ENCODE measurements around the gene STARD5. TPM values are rescaled to one million over a fixed set of nuclear protein-coding genes. Genes with fewer than 3 reads are reported as not detected.
A peak's percentile ranks its signal among the peaks of the same experiment; 100 is the strongest.
"Not testable (repeated sequence)": the region's sequence is repeated elsewhere in the genome, so short reads cannot be mapped to it uniquely, and the experiment has no call there.

STARD5 gene
- total RNA-seq, 1 donor from 2014 or later: 4.0 TPM

DNA sequence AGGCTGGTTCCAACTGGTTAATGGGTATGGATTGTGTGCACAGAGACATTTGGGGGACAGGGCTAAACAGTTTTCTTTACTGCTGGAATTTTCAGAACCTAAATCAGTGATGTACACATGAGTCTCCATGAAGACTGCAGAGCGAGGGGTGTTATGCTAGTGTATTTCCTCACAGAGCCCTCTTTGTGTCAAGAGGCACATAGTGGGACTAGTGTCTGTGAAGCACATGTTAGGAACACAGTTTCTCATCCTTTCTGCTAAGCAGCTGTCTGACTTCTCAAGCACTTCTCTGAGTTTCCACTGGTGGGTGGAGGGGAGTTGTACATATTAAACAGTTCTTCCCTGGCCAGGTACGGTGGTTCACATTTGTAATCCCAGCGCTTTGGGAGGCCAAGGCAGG, 9.4 kb upstream of the STARD5 start:
- no peak for DNase-seq (ENCODE audit: low spot score, unreplicated experiment)
- Mint-ChIP-seq H3K27me3 (peaks cover 23% of the 10 kb centered on the region), H3K36me3 (ENCODE audit: insufficient read depth) (peaks cover 2% of the 10 kb centered on the region), H3K27ac (no peak overlapping the region), H3K4me1 (ENCODE audit: low read depth) (peaks cover 21% of the 10 kb centered on the region), H3K4me3 (ENCODE audit: low read depth) (no peak overlapping the region), H3K9me3 (ENCODE audit: low read depth) (no peaks in the 10 kb centered on the region)
- TF ChIP-seq, protein P1, sequence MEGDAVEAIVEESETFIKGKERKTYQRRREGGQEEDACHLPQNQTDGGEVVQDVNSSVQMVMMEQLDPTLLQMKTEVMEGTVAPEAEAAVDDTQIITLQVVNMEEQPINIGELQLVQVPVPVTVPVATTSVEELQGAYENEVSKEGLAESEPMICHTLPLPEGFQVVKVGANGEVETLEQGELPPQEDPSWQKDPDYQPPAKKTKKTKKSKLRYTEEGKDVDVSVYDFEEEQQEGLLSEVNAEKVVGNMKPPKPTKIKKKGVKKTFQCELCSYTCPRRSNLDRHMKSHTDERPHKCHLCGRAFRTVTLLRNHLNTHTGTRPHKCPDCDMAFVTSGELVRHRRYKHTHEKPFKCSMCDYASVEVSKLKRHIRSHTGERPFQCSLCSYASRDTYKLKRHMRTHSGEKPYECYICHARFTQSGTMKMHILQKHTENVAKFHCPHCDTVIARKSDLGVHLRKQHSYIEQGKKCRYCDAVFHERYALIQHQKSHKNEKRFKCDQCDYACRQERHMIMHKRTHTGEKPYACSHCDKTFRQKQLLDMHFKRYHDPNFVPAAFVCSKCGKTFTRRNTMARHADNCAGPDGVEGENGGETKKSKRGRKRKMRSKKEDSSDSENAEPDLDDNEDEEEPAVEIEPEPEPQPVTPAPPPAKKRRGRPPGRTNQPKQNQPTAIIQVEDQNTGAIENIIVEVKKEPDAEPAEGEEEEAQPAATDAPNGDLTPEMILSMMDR (IDR thresholded peaks at IDR 0.05; ENCODE audit: unreplicated experiment): no peak

DNA sequence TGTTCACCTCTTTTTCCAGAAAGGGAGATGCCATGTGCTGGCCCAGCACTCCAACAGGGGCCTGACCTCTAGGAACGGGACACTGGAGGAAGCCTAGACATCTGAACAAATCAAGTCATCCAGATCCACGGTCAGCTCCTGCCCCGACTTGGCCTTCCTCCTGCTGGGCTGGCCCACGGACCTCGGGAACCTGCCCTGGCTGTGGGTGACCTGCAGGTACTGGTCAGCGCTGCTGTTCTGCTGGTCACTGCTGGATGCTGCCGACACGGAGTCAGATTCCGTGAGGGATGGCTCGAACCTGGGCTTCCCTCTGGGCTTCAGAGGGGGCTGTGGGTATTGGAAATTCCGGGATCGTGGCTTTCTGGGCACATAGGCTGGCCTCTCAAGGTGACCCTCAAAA, 8.4 kb upstream of the STARD5 start:
- Mint-ChIP-seq H3K36me3 (ENCODE audit: insufficient read depth) (peaks cover 2% of the 10 kb centered on the region), H3K9me3 (ENCODE audit: low read depth) (no peaks in the 10 kb centered on the region), H3K4me1 (ENCODE audit: low read depth) (peaks cover 21% of the 10 kb centered on the region), H3K27ac (peak overlapping the region; percentile 65), H3K4me3 (ENCODE audit: low read depth) (no peak overlapping the region), H3K27me3 (peaks cover 26% of the 10 kb centered on the region)
- no peak for DNase-seq (ENCODE audit: low spot score, unreplicated experiment)
- TF ChIP-seq, protein P1 (IDR thresholded peaks at IDR 0.05; ENCODE audit: unreplicated experiment): no peak

DNA sequence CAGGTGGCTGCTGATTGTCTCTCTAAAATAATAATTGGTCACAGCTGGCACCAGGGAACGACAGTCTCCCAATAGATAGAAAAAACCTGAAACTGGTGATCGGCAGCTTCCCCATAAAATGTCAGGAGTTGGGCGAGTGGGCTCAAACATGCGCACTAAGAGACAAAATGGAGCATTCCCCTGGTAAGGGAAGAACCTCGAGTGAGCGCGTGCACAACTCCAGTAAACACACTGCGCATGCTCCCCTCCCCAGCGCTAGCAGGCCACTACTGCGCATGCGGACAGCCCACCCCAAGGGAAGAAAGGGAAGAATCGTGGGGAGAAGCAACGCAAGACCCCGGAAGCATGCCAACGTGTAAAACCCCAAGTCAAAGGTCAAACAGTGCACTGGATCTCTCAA, 7.7 kb upstream of the STARD5 start:
- no peak for DNase-seq (ENCODE audit: low spot score, unreplicated experiment)
- Mint-ChIP-seq H3K4me3 (ENCODE audit: low read depth) (no peak overlapping the region), H3K9me3 (ENCODE audit: low read depth) (no peaks in the 10 kb centered on the region), H3K36me3 (ENCODE audit: insufficient read depth) (peaks cover 2% of the 10 kb centered on the region), H3K27ac (no peak overlapping the region), H3K4me1 (ENCODE audit: low read depth) (peaks cover 21% of the 10 kb centered on the region), H3K27me3 (peaks cover 26% of the 10 kb centered on the region)
- TF ChIP-seq, protein P1 (IDR thresholded peaks at IDR 0.05; ENCODE audit: unreplicated experiment): no peak

DNA sequence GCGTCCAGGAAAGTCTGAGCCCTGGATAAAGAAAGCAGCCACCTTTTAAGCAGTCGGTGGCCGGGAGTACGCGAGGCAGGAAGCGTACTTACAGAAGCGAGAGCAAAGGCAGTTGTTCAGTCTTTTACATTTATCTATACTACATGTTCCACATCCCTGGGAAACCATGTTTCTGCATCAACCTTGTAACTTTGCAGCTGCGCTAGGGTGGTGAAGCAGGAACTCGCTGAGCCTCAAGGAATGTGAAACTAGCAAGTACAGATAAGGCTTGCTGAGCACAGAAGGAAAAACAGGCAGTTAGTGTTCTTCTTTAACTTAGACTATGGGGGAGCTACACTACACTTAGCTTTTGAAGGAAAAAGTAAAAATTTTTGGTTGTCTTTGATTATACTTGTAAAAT, 7.2 kb upstream of the STARD5 start:
- not testable (repeated sequence) for H3K36me3 Mint-ChIP-seq (ENCODE audit: insufficient read depth); DNase-seq (ENCODE audit: low spot score, unreplicated experiment); H3K9me3 Mint-ChIP-seq (ENCODE audit: low read depth); H3K4me3 Mint-ChIP-seq (ENCODE audit: low read depth)
- Mint-ChIP-seq H3K4me1 (ENCODE audit: low read depth) (peaks cover 21% of the 10 kb centered on the region), H3K27ac (peak overlapping the region; percentile 65), H3K27me3 (peaks cover 26% of the 10 kb centered on the region)

DNA sequence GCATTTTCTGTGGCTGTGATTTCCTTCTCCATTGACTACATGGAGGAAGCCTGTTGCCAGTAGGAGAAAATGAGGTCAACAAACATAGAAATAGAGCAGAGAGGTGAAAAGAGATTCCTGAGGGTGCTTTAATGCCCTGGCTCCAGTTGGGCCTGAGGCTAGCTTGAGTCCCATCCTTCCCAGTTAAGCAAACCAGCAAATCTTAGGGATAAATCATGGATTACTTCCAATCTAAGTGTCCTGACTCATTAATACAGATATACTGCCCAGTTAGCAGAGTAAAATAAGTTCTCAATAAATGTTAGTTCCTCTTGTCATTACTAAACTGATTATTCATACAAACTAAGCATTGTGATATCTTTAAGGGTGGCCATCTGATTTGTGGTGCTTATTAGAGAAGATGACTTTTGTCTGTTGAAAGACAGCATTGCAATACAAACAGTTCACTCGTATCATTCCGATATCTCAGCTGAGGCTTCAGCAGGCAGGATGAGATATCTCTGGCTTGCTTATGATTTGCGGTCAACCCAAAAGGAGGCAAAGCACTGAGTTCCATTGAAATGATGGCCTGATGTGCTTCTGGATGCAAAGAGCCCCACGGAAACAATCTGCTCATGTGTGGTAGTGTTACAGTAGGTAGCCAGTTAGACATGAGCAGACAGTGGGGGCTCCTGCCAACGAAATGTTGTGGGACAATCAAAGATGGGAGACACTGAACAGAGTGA, 6.6 kb upstream of the STARD5 start:
- Mint-ChIP-seq H3K27me3 (peaks cover 26% of the 10 kb centered on the region), H3K4me1 (ENCODE audit: low read depth) (peaks cover 21% of the 10 kb centered on the region), H3K27ac (peak overlapping the region; percentile 65), H3K4me3 (ENCODE audit: low read depth) (no peak overlapping the region), H3K36me3 (ENCODE audit: insufficient read depth) (peaks cover 2% of the 10 kb centered on the region), H3K9me3 (ENCODE audit: low read depth) (no peaks in the 10 kb centered on the region)
- no peak for DNase-seq (ENCODE audit: low spot score, unreplicated experiment)
- TF ChIP-seq, protein P1 (IDR thresholded peaks at IDR 0.05; ENCODE audit: unreplicated experiment): no peak

DNA sequence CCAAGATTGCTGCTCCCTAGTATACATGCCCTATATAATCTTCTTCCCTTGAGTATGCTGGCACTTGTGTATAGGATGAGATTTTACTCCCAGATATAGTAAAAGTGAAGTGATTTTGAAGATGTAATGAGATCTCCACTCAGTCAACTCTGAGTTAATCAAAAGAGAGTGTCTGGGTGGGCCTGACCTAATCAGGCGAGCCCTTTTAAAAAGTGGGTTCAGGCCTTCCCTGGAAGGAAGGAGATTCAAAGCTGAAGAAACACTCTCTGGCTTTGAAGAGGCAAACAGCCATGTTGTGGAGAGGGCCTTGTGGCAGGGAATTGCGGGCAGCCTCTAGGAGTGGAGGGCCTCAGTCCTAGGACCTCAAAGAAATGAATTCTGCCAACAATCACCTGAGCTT, 5.5 kb upstream of the STARD5 start:
- TF ChIP-seq, protein P1 (IDR thresholded peaks at IDR 0.05; ENCODE audit: unreplicated experiment): no peak
- Mint-ChIP-seq H3K9me3 (ENCODE audit: low read depth) (no peaks in the 10 kb centered on the region), H3K4me1 (ENCODE audit: low read depth) (peaks cover 13% of the 10 kb centered on the region), H3K36me3 (ENCODE audit: insufficient read depth) (peaks cover 2% of the 10 kb centered on the region), H3K4me3 (ENCODE audit: low read depth) (no peak overlapping the region), H3K27ac (no peak overlapping the region), H3K27me3 (peaks cover 34% of the 10 kb centered on the region)
- DNase-seq (ENCODE audit: low spot score, unreplicated experiment): no peak

All from progenitor cell of endocrine pancreas (in vitro differentiated cells).